Breast epithelium (tissue), 4 donors: ENCODE measurements around the gene ECSCR. TPM values are rescaled to one million over a fixed set of nuclear protein-coding genes. Genes with fewer than 3 reads are reported as not detected.

ENCODE experiments used
- DNase-seq, 2 donors: peaks; one replicate each; pipeline ENCODE4 v3.0.0-alpha.2; 2019; ENCODE audit warnings: low spot score in 2 of 2
- H3K27ac ChIP-seq, 2 donors: fragments of 200-600 bp; sonication (generic) in 1 of 2; one replicate each; pipeline ENCODE4 v1.5.1; 2016 to 2019; ENCODE audit warnings: mild to moderate bottlenecking in 1 of 2
- H3K27me3 ChIP-seq, 2 donors: fragments of 200-600 bp; sonication (generic) in 1 of 2; one replicate each; pipeline versions ENCODE4 v1.5.1 to v1.6.0; 2017 to 2019; ENCODE audit warnings: control low read depth in 1 of 2, mild to moderate bottlenecking in 1 of 2
- H3K36me3 ChIP-seq: fragments of 200-600 bp; one replicate; pipeline ENCODE4 v1.5.1; 2019
- H3K4me1 ChIP-seq, 2 donors: fragments of 200-600 bp; sonication (generic); one replicate each; pipeline ENCODE4 v1.5.1; 2016 to 2019; ENCODE audit warnings: control low read depth in 1 of 2
- H3K4me3 ChIP-seq, 3 donors: fragments of 200-600 bp; sonication (generic); 1 replicate in 2 of 3; 2 replicates in 1 of 3; pipeline ENCODE4 v1.5.1; 2016 to 2019; ENCODE audit warnings: mild to moderate bottlenecking in 3 of 3, moderate library complexity in 2 of 3
- H3K9me3 ChIP-seq, 2 donors: fragments of 200-600 bp; sonication (generic) in 1 of 2; one replicate each; pipeline ENCODE4 v1.5.1; 2016 to 2019; ENCODE audit warnings: control low read depth in 1 of 2
- CTCF ChIP-seq, 3 donors: fragments of 450-650 bp; IDR thresholded peaks; one replicate each; pipeline ENCODE4 v1.5.1; 2016 to 2017; ENCODE audit warnings: antibody characterized with exemption in 3 of 3, mild to moderate bottlenecking in 3 of 3, moderate library complexity in 3 of 3
- POLR2A ChIP-seq: fragments of 450-650 bp; IDR thresholded peaks from one replicate; pipeline ENCODE4 v1.6.1; 2016; ENCODE audit warnings: antibody characterized with exemption, mild to moderate bottlenecking, moderate library complexity
- POLR2AphosphoS5 ChIP-seq, 3 donors: sonication (generic); formaldehyde crosslinking; IDR thresholded peaks; one replicate each; pipeline ENCODE4 v1.6.1; 2017; ENCODE audit warnings: antibody characterized with exemption in 3 of 3
- intact Hi-C: fragments of 100-400 bp; cut with DNase I; formaldehyde crosslinking; loops from one replicate; pipeline ENCODE4 v1.15.1; 2023; ENCODE audit warnings: low total_unique reads
- total RNA-seq, 3 donors: library from RNA; depleted of rRNA; stranded (reverse); fragments of >200 nt; gene quantifications; one replicate each; pipeline ENCODE4 v1.1.0, GENCODE V29; 2016

Gene ECSCR
- total RNA-seq, 3 donors from 2014 or later, result 6.6 to 39.3 (median 17.4) TPM

- Histone ChIP-seq H3K27me3 (no peaks in the 10 kb centered on the region), H3K9me3 (no peaks in the 10 kb centered on the region), H3K27ac (no peak overlapping the region), H3K36me3 (no peaks in the 10 kb centered on the region), H3K4me3 (no peak overlapping the region), H3K4me1 (no peaks in the 10 kb centered on the region)
- no peak for TF ChIP-seq CTCF (IDR thresholded peaks at IDR 0.05)
- TF ChIP-seq POLR2AphosphoS5 (IDR thresholded peaks at IDR 0.05), result no peak
- TF ChIP-seq POLR2A, result no peak
- DNase-seq, result no peak
- intact Hi-C loops, result no loop called here
Observed at GRCh38 chr5:139425497-139425896, 37.0 kb downstream of the ECSCR start.

GRCh38 chr5:139422307-139422893, 40.1 kb downstream of the ECSCR start:
- Histone ChIP-seq H3K4me3 (no peak overlapping the region), H3K9me3 (no peaks in the 10 kb centered on the region), H3K4me1 (no peaks in the 10 kb centered on the region), H3K27me3 (no peaks in the 10 kb centered on the region), H3K36me3 (no peaks in the 10 kb centered on the region), H3K27ac (no peak overlapping the region)
- intact Hi-C loops, result no loop called here
- TF ChIP-seq POLR2AphosphoS5 (IDR thresholded peaks at IDR 0.05), result no peak
- peak; percentile 61 to 82 (median 79) for TF ChIP-seq CTCF (IDR thresholded peaks at IDR 0.05)
- DNase-seq, result no peak

GRCh38 chr5:139419226-139420192, 43.0 kb downstream of the ECSCR start:
- no peak for DNase-seq
- no peak overlapping the region for H3K4me3 ChIP-seq
- peaks cover 4 to 11% of the 10 kb centered on the region in 2 donors for H3K4me1 ChIP-seq
- H3K36me3 ChIP-seq, result no peaks in the 10 kb centered on the region
- H3K9me3 ChIP-seq, result no peaks in the 10 kb centered on the region
- TF ChIP-seq POLR2A, result no peak
- H3K27ac ChIP-seq, result peak overlapping the region in 1 of 2 donors; percentile 32
- intact Hi-C loops, result loop anchor here (5.0 kb wide), 1 partner anchor 98 kb away; no protein-coding TSS in a partner anchor
- no peaks in the 10 kb centered on the region for H3K27me3 ChIP-seq

GRCh38 chr5:139418793-139419192, 43.8 kb downstream of the ECSCR start:
- H3K36me3 ChIP-seq, result no peaks in the 10 kb centered on the region
- intact Hi-C loops, result loop anchor here (5.0 kb wide), 1 partner anchor 99 kb away; no protein-coding TSS in a partner anchor
- H3K4me3 ChIP-seq, result no peak overlapping the region
- H3K27me3 ChIP-seq, result no peaks in the 10 kb centered on the region
- no peaks in the 10 kb centered on the region for H3K9me3 ChIP-seq
- peaks cover 4 to 12% of the 10 kb centered on the region in 2 donors for H3K4me1 ChIP-seq
- DNase-seq, result no peak
- peak overlapping the region in 1 of 2 donors; percentile 23 for H3K27ac ChIP-seq
- TF ChIP-seq POLR2AphosphoS5 (IDR thresholded peaks at IDR 0.05), result no peak
- TF ChIP-seq POLR2A, result no peak
- no peak for TF ChIP-seq CTCF (IDR thresholded peaks at IDR 0.05)

GRCh38 chr5:139417214-139417613, 45.3 kb downstream of the ECSCR start:
- intact Hi-C loops, result loop anchor here (5.0 kb wide), 1 partner anchor 100 kb away; no protein-coding TSS in a partner anchor
- Histone ChIP-seq H3K27me3 (no peaks in the 10 kb centered on the region), H3K27ac (no peak overlapping the region), H3K9me3 (no peaks in the 10 kb centered on the region), H3K36me3 (no peaks in the 10 kb centered on the region), H3K4me3 (no peak overlapping the region), H3K4me1 (peaks cover 4 to 12% of the 10 kb centered on the region in 2 donors)
- TF ChIP-seq POLR2A, result no peak
- no peak for TF ChIP-seq CTCF (IDR thresholded peaks at IDR 0.05)
- TF ChIP-seq POLR2AphosphoS5 (IDR thresholded peaks at IDR 0.05), result no peak
- DNase-seq, result no peak
